Liver (tissue), 9 donors: ENCODE results near the gene GM2A. TPM values are rescaled to one million over a fixed set of nuclear protein-coding genes. Genes with fewer than 3 reads are reported as not detected.

Experiments
- DNase-seq: peaks from one replicate; pipeline ENCODE4 v3.0.0-alpha.2; 2017; ENCODE audit warnings: low spot score
- H3K27ac ChIP-seq, 2 donors: one replicate each; pipeline ENCODE4 v1.7.0; 2013; ENCODE audit warnings: inconsistent platforms in 2 of 2, low read length in 2 of 2, control low read depth in 1 of 2, low read depth in 1 of 2, mild to moderate bottlenecking in 1 of 2
- H3K27me3 ChIP-seq, 4 donors: one replicate each; pipeline versions ENCODE4 v1.6.1 to v1.7.0; 2013; ENCODE audit warnings: low read length in 3 of 4, inconsistent platforms in 1 of 4, mild to moderate bottlenecking in 1 of 4, moderate library complexity in 1 of 4; ENCODE audit not compliant: control insufficient read depth in 4 of 4, insufficient read depth in 4 of 4
- H3K36me3 ChIP-seq, 4 donors: one replicate each; pipeline versions ENCODE4 v1.6.1 to v1.7.0; 2013; ENCODE audit warnings: low read length in 3 of 4, mild to moderate bottlenecking in 3 of 4, low read depth in 1 of 4, moderate library complexity in 1 of 4; ENCODE audit not compliant: control insufficient read depth in 4 of 4, insufficient read depth in 3 of 4
- H3K4me1 ChIP-seq, 4 donors: one replicate each; pipeline versions ENCODE4 v1.6.1 to v1.7.0; 2013; ENCODE audit warnings: low read length in 3 of 4, mild to moderate bottlenecking in 3 of 4, moderate library complexity in 1 of 4; ENCODE audit not compliant: control insufficient read depth in 4 of 4, insufficient read depth in 4 of 4
- H3K4me3 ChIP-seq, 3 donors: one replicate each; pipeline versions ENCODE4 v1.6.1 to v1.7.0; 2013; ENCODE audit warnings: low read length in 3 of 3, control low read depth in 1 of 3, low read depth in 1 of 3, mild to moderate bottlenecking in 1 of 3
- H3K9ac ChIP-seq, 2 donors: one replicate each; pipeline ENCODE4 v1.7.0; 2013; ENCODE audit warnings: low read length in 2 of 2, mild to moderate bottlenecking in 2 of 2, moderate library complexity in 2 of 2, control low read depth in 1 of 2, low read depth in 1 of 2
- H3K9me3 ChIP-seq, 4 donors: one replicate each; pipeline versions ENCODE4 v1.6.1 to v1.7.0; 2013; ENCODE audit warnings: low read length in 3 of 4; ENCODE audit not compliant: control insufficient read depth in 4 of 4
- EGR1 ChIP-seq, 2 donors: IDR thresholded peaks; 2 replicates each; pipeline ENCODE4 v1.6.1; 2016 to 2018; ENCODE audit warnings: antibody characterized with exemption in 2 of 2, low read depth in 2 of 2
- FOXA1 ChIP-seq: IDR thresholded peaks from 2 replicates; pipeline ENCODE4 v1.6.1; 2016; ENCODE audit warnings: antibody characterized with exemption
- FOXA2 ChIP-seq: IDR thresholded peaks from 2 replicates; pipeline ENCODE4 v1.6.1; 2016; ENCODE audit warnings: antibody characterized with exemption
- GABPA ChIP-seq, 2 donors: IDR thresholded peaks in 1 of 2; conservative IDR thresholded peaks in 1 of 2; 2 replicates each; pipeline ENCODE4 v1.6.1; 2016; ENCODE audit warnings: antibody characterized with exemption in 2 of 2, mild to moderate bottlenecking in 1 of 2, moderate library complexity in 1 of 2
- HNF4A ChIP-seq, 2 donors: conservative IDR thresholded peaks; 2 replicates each; pipeline ENCODE4 v1.6.1; 2016; ENCODE audit warnings: antibody characterized with exemption in 2 of 2, mild to moderate bottlenecking in 2 of 2
- HNF4G ChIP-seq: IDR thresholded peaks from 2 replicates; pipeline ENCODE4 v1.6.1; 2016; ENCODE audit warnings: antibody characterized with exemption
- JUND ChIP-seq, 2 donors: IDR thresholded peaks; 2 replicates each; pipeline ENCODE4 v1.6.1; 2016; ENCODE audit warnings: antibody characterized with exemption in 2 of 2
- MAX ChIP-seq: IDR thresholded peaks from 2 replicates; pipeline ENCODE4 v1.6.1; 2016; ENCODE audit warnings: antibody characterized with exemption
- NR2F2 ChIP-seq: IDR thresholded peaks from 2 replicates; pipeline ENCODE4 v1.6.1; 2016; ENCODE audit warnings: antibody characterized with exemption
- RAD21 ChIP-seq, 2 donors: IDR thresholded peaks; 2 replicates each; pipeline ENCODE4 v1.6.1; 2016; ENCODE audit warnings: antibody characterized with exemption in 2 of 2, mild to moderate bottlenecking in 2 of 2
- RXRA ChIP-seq, 2 donors: IDR thresholded peaks; 2 replicates each; pipeline ENCODE4 v1.6.1; 2017 to 2018; ENCODE audit warnings: antibody characterized with exemption in 2 of 2, mild to moderate bottlenecking in 1 of 2
- SP1 ChIP-seq: IDR thresholded peaks from 2 replicates; pipeline ENCODE4 v1.6.1; 2018; ENCODE audit warnings: antibody characterized with exemption, mild to moderate bottlenecking
- TAF1 ChIP-seq: conservative IDR thresholded peaks from 2 replicates; pipeline ENCODE4 v1.6.1; 2016; ENCODE audit warnings: antibody characterized with exemption, mild to moderate bottlenecking
- YY1 ChIP-seq: IDR thresholded peaks from 2 replicates; pipeline ENCODE4 v1.6.1; 2016; ENCODE audit warnings: antibody characterized with exemption, mild to moderate bottlenecking
- WGBS: extraction: QIAGEN DNeasy Blood & Tissue Kit; methylation state at CpG from one replicate; pipeline ENCODE4 v1.1.7; 2013; 5-methylcytosine and 5-hydroxymethylcytosine counted together
- polyA plus RNA-seq, 2 donors: library from polyadenylated mRNA; stranded (reverse) in 1 of 2; unstranded in 1 of 2; fragments of 200-250 nt in 1 of 2; fragments of >200 nt in 1 of 2; fragmentation: Nextera tagmentation in 1 of 2; extraction: Ambion mirVana in 1 of 2; gene quantifications; one replicate each; pipeline versions ENCODE4 v1.2.1 to v1.2.3, GENCODE V29; 2013 to 2015
- total RNA-seq, 2 donors: library from RNA; depleted of rRNA; stranded (reverse); fragments of >200 nt; gene quantifications; one replicate each; pipeline ENCODE4 v1.2.3, GENCODE V29; 2014
- TF ChIP-seq, protein P1 (sequence below): IDR thresholded peaks from 2 replicates; pipeline ENCODE4 v1.6.1; 2016; ENCODE audit warnings: antibody characterized with exemption
- TF ChIP-seq, protein P2 (sequence below): IDR thresholded peaks from 2 replicates; pipeline ENCODE4 v1.6.1; 2016; ENCODE audit warnings: antibody characterized with exemption
- TF ChIP-seq, protein P3 (sequence below): IDR thresholded peaks from 2 replicates; pipeline ENCODE4 v1.6.1; 2016; ENCODE audit warnings: antibody characterized with exemption, mild to moderate bottlenecking
- TF ChIP-seq, protein P4 (sequence below): fragments of 150-350 bp; IDR thresholded peaks from 2 replicates; pipeline ENCODE4 v1.5.1; 2017; ENCODE audit warnings: improper control_type of control experiment, low read depth, low read length; ENCODE audit not compliant: missing input control
- donor health status: healthy.
- donor health status: healthy.
- donor health status: healthy.
- donor health status: healthy.
- donor health status: healthy.

Gene GM2A
- total and polyA plus RNA-seq, 4 donors = 4.1 to 14.5 (median 10.6) TPM

- Histone ChIP-seq H3K4me1 (peaks cover 0 to 3% (median 0%) of the 10 kb centered on the region in 4 donors), H3K27me3 (no peaks in the 10 kb centered on the region), H3K4me3 (no peak overlapping the region), H3K9ac (no peak overlapping the region), H3K9me3 (no peaks in the 10 kb centered on the region), H3K27ac (no peak overlapping the region), H3K36me3 (no peaks in the 10 kb centered on the region)
- TF ChIP-seq, protein P1, sequence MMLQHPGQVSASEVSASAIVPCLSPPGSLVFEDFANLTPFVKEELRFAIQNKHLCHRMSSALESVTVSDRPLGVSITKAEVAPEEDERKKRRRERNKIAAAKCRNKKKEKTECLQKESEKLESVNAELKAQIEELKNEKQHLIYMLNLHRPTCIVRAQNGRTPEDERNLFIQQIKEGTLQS = no peak
- no peak for TF ChIP-seq MAX
- no peak for TF ChIP-seq EGR1 (IDR thresholded peaks at IDR 0.05; ENCODE audit: low read depth in 2 of 2)
- TF ChIP-seq RAD21 (IDR thresholded peaks at IDR 0.05) = no peak
- TF ChIP-seq GABPA (IDR thresholded peaks at IDR 0.05 in 1 of 2, conservative IDR thresholded peaks at IDR 0.05 in 1 of 2) = no peak
- no peak for TF ChIP-seq RXRA (IDR thresholded peaks at IDR 0.05)
- no peak for TF ChIP-seq YY1
- TF ChIP-seq, protein P2, sequence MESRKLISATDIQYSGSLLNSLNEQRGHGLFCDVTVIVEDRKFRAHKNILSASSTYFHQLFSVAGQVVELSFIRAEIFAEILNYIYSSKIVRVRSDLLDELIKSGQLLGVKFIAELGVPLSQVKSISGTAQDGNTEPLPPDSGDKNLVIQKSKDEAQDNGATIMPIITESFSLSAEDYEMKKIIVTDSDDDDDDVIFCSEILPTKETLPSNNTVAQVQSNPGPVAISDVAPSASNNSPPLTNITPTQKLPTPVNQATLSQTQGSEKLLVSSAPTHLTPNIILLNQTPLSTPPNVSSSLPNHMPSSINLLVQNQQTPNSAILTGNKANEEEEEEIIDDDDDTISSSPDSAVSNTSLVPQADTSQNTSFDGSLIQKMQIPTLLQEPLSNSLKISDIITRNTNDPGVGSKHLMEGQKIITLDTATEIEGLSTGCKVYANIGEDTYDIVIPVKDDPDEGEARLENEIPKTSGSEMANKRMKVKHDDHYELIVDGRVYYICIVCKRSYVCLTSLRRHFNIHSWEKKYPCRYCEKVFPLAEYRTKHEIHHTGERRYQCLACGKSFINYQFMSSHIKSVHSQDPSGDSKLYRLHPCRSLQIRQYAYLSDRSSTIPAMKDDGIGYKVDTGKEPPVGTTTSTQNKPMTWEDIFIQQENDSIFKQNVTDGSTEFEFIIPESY = no peak
- no peak for TF ChIP-seq FOXA1
- no peak for TF ChIP-seq SP1
- TF ChIP-seq HNF4A (conservative IDR thresholded peaks at IDR 0.05) = no peak
- TF ChIP-seq NR2F2 = no peak
- no peak for TF ChIP-seq JUND (IDR thresholded peaks at IDR 0.05)
- no peak for TF ChIP-seq HNF4G
- no peak for TF ChIP-seq TAF1
- TF ChIP-seq, protein P3, sequence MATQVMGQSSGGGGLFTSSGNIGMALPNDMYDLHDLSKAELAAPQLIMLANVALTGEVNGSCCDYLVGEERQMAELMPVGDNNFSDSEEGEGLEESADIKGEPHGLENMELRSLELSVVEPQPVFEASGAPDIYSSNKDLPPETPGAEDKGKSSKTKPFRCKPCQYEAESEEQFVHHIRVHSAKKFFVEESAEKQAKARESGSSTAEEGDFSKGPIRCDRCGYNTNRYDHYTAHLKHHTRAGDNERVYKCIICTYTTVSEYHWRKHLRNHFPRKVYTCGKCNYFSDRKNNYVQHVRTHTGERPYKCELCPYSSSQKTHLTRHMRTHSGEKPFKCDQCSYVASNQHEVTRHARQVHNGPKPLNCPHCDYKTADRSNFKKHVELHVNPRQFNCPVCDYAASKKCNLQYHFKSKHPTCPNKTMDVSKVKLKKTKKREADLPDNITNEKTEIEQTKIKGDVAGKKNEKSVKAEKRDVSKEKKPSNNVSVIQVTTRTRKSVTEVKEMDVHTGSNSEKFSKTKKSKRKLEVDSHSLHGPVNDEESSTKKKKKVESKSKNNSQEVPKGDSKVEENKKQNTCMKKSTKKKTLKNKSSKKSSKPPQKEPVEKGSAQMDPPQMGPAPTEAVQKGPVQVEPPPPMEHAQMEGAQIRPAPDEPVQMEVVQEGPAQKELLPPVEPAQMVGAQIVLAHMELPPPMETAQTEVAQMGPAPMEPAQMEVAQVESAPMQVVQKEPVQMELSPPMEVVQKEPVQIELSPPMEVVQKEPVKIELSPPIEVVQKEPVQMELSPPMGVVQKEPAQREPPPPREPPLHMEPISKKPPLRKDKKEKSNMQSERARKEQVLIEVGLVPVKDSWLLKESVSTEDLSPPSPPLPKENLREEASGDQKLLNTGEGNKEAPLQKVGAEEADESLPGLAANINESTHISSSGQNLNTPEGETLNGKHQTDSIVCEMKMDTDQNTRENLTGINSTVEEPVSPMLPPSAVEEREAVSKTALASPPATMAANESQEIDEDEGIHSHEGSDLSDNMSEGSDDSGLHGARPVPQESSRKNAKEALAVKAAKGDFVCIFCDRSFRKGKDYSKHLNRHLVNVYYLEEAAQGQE = no peak
- 89% methylated on average over 5 of the region's 5 CpGs for WGBS
- DNase-seq = no peak
These were observed 36.2 kb upstream of the GM2A start for GRCh38 chr5:151216781-151217180.

GRCh38 chr5:151218177-151218576 is 34.8 kb upstream of the GM2A start:
- 86% methylated on average over 6 of the region's 6 CpGs for WGBS
- H3K4me3 ChIP-seq = no peak overlapping the region
- H3K9ac ChIP-seq = no peak overlapping the region
- H3K4me1 ChIP-seq = peaks cover 3 to 13% (median 7%) of the 10 kb centered on the region in 4 donors
- H3K27me3 ChIP-seq = no peaks in the 10 kb centered on the region
- no peak overlapping the region for H3K27ac ChIP-seq
- DNase-seq = no peak
- no peaks in the 10 kb centered on the region for H3K36me3 ChIP-seq
- H3K9me3 ChIP-seq = no peaks in the 10 kb centered on the region
- TF ChIP-seq, protein P4, sequence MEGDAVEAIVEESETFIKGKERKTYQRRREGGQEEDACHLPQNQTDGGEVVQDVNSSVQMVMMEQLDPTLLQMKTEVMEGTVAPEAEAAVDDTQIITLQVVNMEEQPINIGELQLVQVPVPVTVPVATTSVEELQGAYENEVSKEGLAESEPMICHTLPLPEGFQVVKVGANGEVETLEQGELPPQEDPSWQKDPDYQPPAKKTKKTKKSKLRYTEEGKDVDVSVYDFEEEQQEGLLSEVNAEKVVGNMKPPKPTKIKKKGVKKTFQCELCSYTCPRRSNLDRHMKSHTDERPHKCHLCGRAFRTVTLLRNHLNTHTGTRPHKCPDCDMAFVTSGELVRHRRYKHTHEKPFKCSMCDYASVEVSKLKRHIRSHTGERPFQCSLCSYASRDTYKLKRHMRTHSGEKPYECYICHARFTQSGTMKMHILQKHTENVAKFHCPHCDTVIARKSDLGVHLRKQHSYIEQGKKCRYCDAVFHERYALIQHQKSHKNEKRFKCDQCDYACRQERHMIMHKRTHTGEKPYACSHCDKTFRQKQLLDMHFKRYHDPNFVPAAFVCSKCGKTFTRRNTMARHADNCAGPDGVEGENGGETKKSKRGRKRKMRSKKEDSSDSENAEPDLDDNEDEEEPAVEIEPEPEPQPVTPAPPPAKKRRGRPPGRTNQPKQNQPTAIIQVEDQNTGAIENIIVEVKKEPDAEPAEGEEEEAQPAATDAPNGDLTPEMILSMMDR = no peak
- TF ChIP-seq NR2F2 = no peak
- TF ChIP-seq RXRA (IDR thresholded peaks at IDR 0.05) = no peak
- no peak for TF ChIP-seq RAD21 (IDR thresholded peaks at IDR 0.05)
- TF ChIP-seq EGR1 (IDR thresholded peaks at IDR 0.05; ENCODE audit: low read depth in 2 of 2) = no peak
- TF ChIP-seq HNF4G = no peak
- no peak for TF ChIP-seq SP1
- TF ChIP-seq FOXA1 = no peak
- TF ChIP-seq FOXA2 = no peak
- TF ChIP-seq, protein P3 = no peak
- TF ChIP-seq GABPA (IDR thresholded peaks at IDR 0.05 in 1 of 2, conservative IDR thresholded peaks at IDR 0.05 in 1 of 2) = no peak
- TF ChIP-seq YY1 = no peak
- no peak for TF ChIP-seq HNF4A (conservative IDR thresholded peaks at IDR 0.05)
- TF ChIP-seq, protein P1 = no peak
- no peak for TF ChIP-seq JUND (IDR thresholded peaks at IDR 0.05)
- no peak for TF ChIP-seq MAX
